Measurements from ENCODE around the gene WDR27.

DNA sequence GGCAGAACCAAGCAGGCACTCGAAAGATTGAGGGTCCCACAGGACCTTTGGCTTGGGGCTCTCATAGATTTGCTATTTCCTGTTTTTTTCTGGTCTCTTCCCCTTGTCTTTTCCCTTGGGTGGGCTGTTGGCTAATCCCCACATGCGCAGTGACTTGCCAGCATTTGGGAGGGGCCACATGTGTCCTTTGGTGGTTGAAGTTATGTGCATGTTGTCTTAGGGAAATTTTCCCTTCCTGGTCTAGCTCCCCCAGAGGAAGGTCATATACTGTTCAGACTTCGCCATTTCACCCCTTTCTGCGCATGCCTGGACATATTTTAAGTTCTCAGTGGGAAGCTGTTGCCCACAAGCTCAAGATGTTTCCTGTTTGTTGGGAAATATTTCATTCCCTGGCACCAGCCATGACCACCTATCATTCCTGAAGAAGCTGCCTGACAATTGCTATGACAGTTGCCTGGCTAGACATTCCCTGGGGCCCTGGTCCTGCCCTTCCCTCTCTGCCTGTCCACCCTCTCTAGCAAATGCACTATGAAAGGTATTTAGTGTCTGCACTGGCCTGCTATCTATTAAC is 292.0 kb downstream of the WDR27 start:
- TF ChIP-seq CTCF (IDR thresholded peaks at IDR 0.05; ENCODE audit: poor library complexity, severe bottlenecking) (no peak), EP300 (conservative IDR thresholded peaks at IDR 0.05; ENCODE audit: poor library complexity, severe bottlenecking) (no peak)

Measured in neural cell (in vitro differentiated cells).